SK-N-SH treated with all-trans-retinoic acid at 6 μM for 48 hours (cell line): ENCODE measurements around the gene GLI3.

ENCODE experiments used
- ARNTL ChIP-seq: fragments of 450-650 bp; formaldehyde crosslinking; IDR thresholded peaks from 2 replicates; pipeline ENCODE4 v1.5.0; 2020; ENCODE audit warnings: low read depth, mild to moderate bottlenecking, moderate library complexity, borderline replicate concordance
- CSDC2 ChIP-seq: fragments of 250-450 bp; sonication (Bioruptor Pico); IDR thresholded peaks from 2 replicates; pipeline ENCODE4 v1.5.0; 2020; ENCODE audit warnings: mild to moderate bottlenecking, moderate library complexity
- POU6F1 ChIP-seq: fragments of 250-450 bp; sonication (Bioruptor Pico); IDR thresholded peaks from 2 replicates; pipeline ENCODE4 v1.8.0; 2021; ENCODE audit warnings: low read depth, mild to moderate bottlenecking, moderate library complexity, borderline replicate concordance
- PPARA ChIP-seq: fragments of 250-450 bp; sonication (Bioruptor Pico); IDR thresholded peaks from 2 replicates; pipeline ENCODE4 v1.5.0; 2020; ENCODE audit warnings: mild to moderate bottlenecking, borderline replicate concordance
- SNAI2 ChIP-seq: fragments of 250-450 bp; sonication (Bioruptor Pico); IDR thresholded peaks from 2 replicates; pipeline ENCODE4 v1.5.0; 2020; ENCODE audit warnings: mild to moderate bottlenecking, moderate library complexity
- TOX ChIP-seq: fragments of 250-450 bp; sonication (Bioruptor Pico); IDR thresholded peaks from 2 replicates; pipeline ENCODE4 v1.8.0; 2021; ENCODE audit warnings: mild to moderate bottlenecking, moderate library complexity, borderline replicate concordance
- ZC3H10 ChIP-seq: fragments of 250-450 bp; sonication (Bioruptor Pico); IDR thresholded peaks from 2 replicates; pipeline ENCODE4 v1.5.1; 2021; ENCODE audit warnings: mild to moderate bottlenecking, moderate library complexity
- ZFP3 ChIP-seq: fragments of 250-450 bp; sonication (Bioruptor Pico); IDR thresholded peaks from 2 replicates; pipeline ENCODE4 v1.5.0; 2020; ENCODE audit warnings: mild to moderate bottlenecking, moderate library complexity
- ZFP30 ChIP-seq: fragments of 450-650 bp; formaldehyde crosslinking; IDR thresholded peaks from 2 replicates; pipeline ENCODE4 v1.5.0; 2022; ENCODE audit warnings: mild to moderate bottlenecking, moderate library complexity
- TF ChIP-seq, protein P1 (sequence below): fragments of 250-450 bp; sonication (Bioruptor Pico); IDR thresholded peaks from 2 replicates; pipeline ENCODE4 v1.8.0; 2020; ENCODE audit warnings: mild to moderate bottlenecking, moderate library complexity, borderline replicate concordance

- TF ChIP-seq ZC3H10 (CRISPR knock-in tag) (no peak), ARNTL (CRISPR knock-in tag) (no peak), CSDC2 (CRISPR knock-in tag) (no peak), SNAI2 (no peak), ZFP3 (CRISPR knock-in tag) (no peak), ZFP30 (CRISPR knock-in tag) (no peak), TOX (CRISPR knock-in tag) (no peak), POU6F1 (CRISPR knock-in tag) (no peak), PPARA (CRISPR knock-in tag) (no peak)
- TF ChIP-seq, protein P1, sequence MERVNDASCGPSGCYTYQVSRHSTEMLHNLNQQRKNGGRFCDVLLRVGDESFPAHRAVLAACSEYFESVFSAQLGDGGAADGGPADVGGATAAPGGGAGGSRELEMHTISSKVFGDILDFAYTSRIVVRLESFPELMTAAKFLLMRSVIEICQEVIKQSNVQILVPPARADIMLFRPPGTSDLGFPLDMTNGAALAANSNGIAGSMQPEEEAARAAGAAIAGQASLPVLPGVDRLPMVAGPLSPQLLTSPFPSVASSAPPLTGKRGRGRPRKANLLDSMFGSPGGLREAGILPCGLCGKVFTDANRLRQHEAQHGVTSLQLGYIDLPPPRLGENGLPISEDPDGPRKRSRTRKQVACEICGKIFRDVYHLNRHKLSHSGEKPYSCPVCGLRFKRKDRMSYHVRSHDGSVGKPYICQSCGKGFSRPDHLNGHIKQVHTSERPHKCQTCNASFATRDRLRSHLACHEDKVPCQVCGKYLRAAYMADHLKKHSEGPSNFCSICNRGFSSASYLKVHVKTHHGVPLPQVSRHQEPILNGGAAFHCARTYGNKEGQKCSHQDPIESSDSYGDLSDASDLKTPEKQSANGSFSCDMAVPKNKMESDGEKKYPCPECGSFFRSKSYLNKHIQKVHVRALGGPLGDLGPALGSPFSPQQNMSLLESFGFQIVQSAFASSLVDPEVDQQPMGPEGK = no peak
These were observed 119.8 kb downstream of the GLI3 start for GRCh38 chr7:42117201-42117600.
